B cell (primary cell): ENCODE data around the gene FBXO44.
"Not testable (repeated sequence)": the region's sequence is repeated elsewhere in the genome, so short reads cannot be mapped to it uniquely, and the experiment has no call there.

Experiments used
- CTCF ChIP-seq: fragments of 200-600 bp; IDR thresholded peaks from one replicate; pipeline ENCODE4 v1.8.0; 2022; ENCODE audit warnings: antibody characterized with exemption, mild to moderate bottlenecking
- EZH2 ChIP-seq: IDR thresholded peaks from 2 replicates; pipeline ENCODE4 v1.6.1; 2012; ENCODE audit warnings: borderline replicate concordance, low read depth, mild to moderate bottlenecking, moderate library complexity, low read length; ENCODE audit not compliant: insufficient read depth, poor library complexity, severe bottlenecking

GRCh38 chr1:11642418-11643017 lies 12.2 kb upstream of the FBXO44 start:
- peak; percentile 96 for TF ChIP-seq CTCF
- not testable (repeated sequence) for TF ChIP-seq EZH2
